ENCODE data around the gene CST6. TPM values are rescaled to one million over a fixed set of nuclear protein-coding genes. Genes with fewer than 3 reads are reported as not detected.

CST6 gene
- total RNA-seq, 1 donor from 2014 or later: not detected

GRCh38 chr11:65968600-65969482, 43.0 kb upstream of the CST6 start:
- H3K27ac Mint-ChIP-seq (ENCODE audit: unreplicated experiment): peak overlapping the region; percentile 50

DNA sequence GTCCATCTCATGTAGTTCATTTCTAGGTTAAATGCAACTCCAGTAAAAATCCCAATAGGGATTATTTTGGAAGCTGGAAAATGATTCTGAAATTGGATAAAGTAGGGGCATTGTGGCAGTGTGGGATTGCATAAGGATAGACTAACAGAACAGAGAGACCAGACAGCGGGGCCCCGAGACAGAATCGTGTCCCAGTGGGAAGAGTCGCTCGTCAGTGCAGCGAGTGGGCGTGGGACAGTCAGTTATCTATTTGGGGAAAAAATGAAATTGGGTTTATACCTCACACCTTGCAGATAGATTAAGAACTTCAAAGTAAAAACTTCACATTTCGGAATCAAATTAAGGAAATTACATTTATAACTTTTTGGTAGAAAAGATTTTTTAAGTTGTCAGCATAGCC, 39.7 kb upstream of the CST6 start:
- no peak overlapping the region for H3K27ac Mint-ChIP-seq (ENCODE audit: unreplicated experiment)
- peak overlapping the region; percentile 9 for H3K4me3 Mint-ChIP-seq

More at GRCh38 chr11:65968600-65969482, 43.0 kb upstream of the CST6 start:
- no peaks in the 10 kb centered on the region for H3K27me3 Mint-ChIP-seq (ENCODE audit: low read depth)
- peaks cover 23% of the 10 kb centered on the region for H3K36me3 Mint-ChIP-seq (ENCODE audit: low read depth)
- TF ChIP-seq, protein P1, sequence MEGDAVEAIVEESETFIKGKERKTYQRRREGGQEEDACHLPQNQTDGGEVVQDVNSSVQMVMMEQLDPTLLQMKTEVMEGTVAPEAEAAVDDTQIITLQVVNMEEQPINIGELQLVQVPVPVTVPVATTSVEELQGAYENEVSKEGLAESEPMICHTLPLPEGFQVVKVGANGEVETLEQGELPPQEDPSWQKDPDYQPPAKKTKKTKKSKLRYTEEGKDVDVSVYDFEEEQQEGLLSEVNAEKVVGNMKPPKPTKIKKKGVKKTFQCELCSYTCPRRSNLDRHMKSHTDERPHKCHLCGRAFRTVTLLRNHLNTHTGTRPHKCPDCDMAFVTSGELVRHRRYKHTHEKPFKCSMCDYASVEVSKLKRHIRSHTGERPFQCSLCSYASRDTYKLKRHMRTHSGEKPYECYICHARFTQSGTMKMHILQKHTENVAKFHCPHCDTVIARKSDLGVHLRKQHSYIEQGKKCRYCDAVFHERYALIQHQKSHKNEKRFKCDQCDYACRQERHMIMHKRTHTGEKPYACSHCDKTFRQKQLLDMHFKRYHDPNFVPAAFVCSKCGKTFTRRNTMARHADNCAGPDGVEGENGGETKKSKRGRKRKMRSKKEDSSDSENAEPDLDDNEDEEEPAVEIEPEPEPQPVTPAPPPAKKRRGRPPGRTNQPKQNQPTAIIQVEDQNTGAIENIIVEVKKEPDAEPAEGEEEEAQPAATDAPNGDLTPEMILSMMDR (conservative IDR thresholded peaks at IDR 0.05): no peak
- DNase-seq (ENCODE audit: low read depth, low spot score): no peak
- peak overlapping the region; percentile 66 for H3K4me3 Mint-ChIP-seq
- peaks cover 6% of the 10 kb centered on the region for H3K4me1 Mint-ChIP-seq
- H3K9me3 Mint-ChIP-seq: no peaks in the 10 kb centered on the region

GRCh38 chr11:65973439-65974110, 38.2 kb upstream of the CST6 start:
- Mint-ChIP-seq H3K27me3 (ENCODE audit: low read depth) (no peaks in the 10 kb centered on the region), H3K36me3 (ENCODE audit: low read depth) (peaks cover 17% of the 10 kb centered on the region), H3K27ac (ENCODE audit: unreplicated experiment) (no peak overlapping the region), H3K9me3 (no peaks in the 10 kb centered on the region), H3K4me1 (peaks cover 6% of the 10 kb centered on the region), H3K4me3 (no peak overlapping the region)
- no peak for DNase-seq (ENCODE audit: low read depth, low spot score)
- TF ChIP-seq, protein P1 (conservative IDR thresholded peaks at IDR 0.05): no peak

More for the DNA sequence above, 39.7 kb upstream of the CST6 start:
- no peaks in the 10 kb centered on the region for H3K27me3 Mint-ChIP-seq (ENCODE audit: low read depth)
- peaks cover 20% of the 10 kb centered on the region for H3K36me3 Mint-ChIP-seq (ENCODE audit: low read depth)
- no peak for DNase-seq (ENCODE audit: low read depth, low spot score)
- no peaks in the 10 kb centered on the region for H3K9me3 Mint-ChIP-seq
- H3K4me1 Mint-ChIP-seq: peaks cover 6% of the 10 kb centered on the region
- TF ChIP-seq, protein P1 (conservative IDR thresholded peaks at IDR 0.05): no peak

- TF ChIP-seq, protein P1 (conservative IDR thresholded peaks at IDR 0.05): no peak
- H3K27me3 Mint-ChIP-seq (ENCODE audit: low read depth): no peaks in the 10 kb centered on the region
- H3K4me3 Mint-ChIP-seq: no peak overlapping the region
- peaks cover 9% of the 10 kb centered on the region for H3K36me3 Mint-ChIP-seq (ENCODE audit: low read depth)
- no peak overlapping the region for H3K27ac Mint-ChIP-seq (ENCODE audit: unreplicated experiment)
- no peak for DNase-seq (ENCODE audit: low read depth, low spot score)
- no peaks in the 10 kb centered on the region for H3K4me1 Mint-ChIP-seq
- H3K9me3 Mint-ChIP-seq: no peaks in the 10 kb centered on the region
Measured at GRCh38 chr11:65975771-65976170, 36.0 kb upstream of the CST6 start.

GRCh38 chr11:65976216-65977176, 35.3 kb upstream of the CST6 start:
- Mint-ChIP-seq H3K36me3 (ENCODE audit: low read depth) (peaks cover 9% of the 10 kb centered on the region), H3K9me3 (no peaks in the 10 kb centered on the region), H3K27ac (ENCODE audit: unreplicated experiment) (no peak overlapping the region), H3K4me1 (no peaks in the 10 kb centered on the region), H3K27me3 (ENCODE audit: low read depth) (no peaks in the 10 kb centered on the region), H3K4me3 (no peak overlapping the region)
- TF ChIP-seq, protein P1 (conservative IDR thresholded peaks at IDR 0.05): no peak
- no peak for DNase-seq (ENCODE audit: low read depth, low spot score)
